GM12875 (cell line): ENCODE measurements around the gene DAAM2.

Experiments
- H3K4me3 ChIP-seq: one replicate; pipeline ENCODE4 v1.5.1; 2011; ENCODE audit warnings: low read depth, low read length, control low read depth
- TF ChIP-seq, protein P1 (sequence below): IDR thresholded peaks from 2 replicates; pipeline ENCODE4 v1.5.1; 2011; ENCODE audit warnings: low read depth, mild to moderate bottlenecking, control low read depth, inconsistent platforms, low read length, moderate library complexity, borderline replicate concordance; ENCODE audit not compliant: insufficient read depth

Gene DAAM2

DNA sequence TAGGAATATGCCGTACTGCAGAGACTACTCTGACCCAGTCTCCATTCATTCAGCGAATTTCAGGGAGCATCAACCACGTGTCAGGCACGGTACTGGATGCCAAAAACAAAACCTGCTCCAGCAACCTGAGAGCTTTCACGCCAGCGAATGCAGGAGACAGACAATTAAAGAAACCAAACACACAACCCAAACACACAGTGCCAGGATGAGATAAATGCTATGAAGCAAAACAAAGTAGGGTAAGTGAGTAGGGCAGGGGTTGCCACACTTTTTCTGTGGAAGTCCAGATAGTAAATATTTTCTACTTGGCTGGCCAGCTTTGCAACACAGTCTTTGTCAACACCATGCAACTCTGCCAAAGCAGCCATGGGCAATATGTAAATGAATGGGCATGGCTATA is 132.1 kb downstream of the DAAM2 start:
- H3K4me3 ChIP-seq: no peak overlapping the region
- TF ChIP-seq, protein P1, sequence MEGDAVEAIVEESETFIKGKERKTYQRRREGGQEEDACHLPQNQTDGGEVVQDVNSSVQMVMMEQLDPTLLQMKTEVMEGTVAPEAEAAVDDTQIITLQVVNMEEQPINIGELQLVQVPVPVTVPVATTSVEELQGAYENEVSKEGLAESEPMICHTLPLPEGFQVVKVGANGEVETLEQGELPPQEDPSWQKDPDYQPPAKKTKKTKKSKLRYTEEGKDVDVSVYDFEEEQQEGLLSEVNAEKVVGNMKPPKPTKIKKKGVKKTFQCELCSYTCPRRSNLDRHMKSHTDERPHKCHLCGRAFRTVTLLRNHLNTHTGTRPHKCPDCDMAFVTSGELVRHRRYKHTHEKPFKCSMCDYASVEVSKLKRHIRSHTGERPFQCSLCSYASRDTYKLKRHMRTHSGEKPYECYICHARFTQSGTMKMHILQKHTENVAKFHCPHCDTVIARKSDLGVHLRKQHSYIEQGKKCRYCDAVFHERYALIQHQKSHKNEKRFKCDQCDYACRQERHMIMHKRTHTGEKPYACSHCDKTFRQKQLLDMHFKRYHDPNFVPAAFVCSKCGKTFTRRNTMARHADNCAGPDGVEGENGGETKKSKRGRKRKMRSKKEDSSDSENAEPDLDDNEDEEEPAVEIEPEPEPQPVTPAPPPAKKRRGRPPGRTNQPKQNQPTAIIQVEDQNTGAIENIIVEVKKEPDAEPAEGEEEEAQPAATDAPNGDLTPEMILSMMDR: no peak

DNA sequence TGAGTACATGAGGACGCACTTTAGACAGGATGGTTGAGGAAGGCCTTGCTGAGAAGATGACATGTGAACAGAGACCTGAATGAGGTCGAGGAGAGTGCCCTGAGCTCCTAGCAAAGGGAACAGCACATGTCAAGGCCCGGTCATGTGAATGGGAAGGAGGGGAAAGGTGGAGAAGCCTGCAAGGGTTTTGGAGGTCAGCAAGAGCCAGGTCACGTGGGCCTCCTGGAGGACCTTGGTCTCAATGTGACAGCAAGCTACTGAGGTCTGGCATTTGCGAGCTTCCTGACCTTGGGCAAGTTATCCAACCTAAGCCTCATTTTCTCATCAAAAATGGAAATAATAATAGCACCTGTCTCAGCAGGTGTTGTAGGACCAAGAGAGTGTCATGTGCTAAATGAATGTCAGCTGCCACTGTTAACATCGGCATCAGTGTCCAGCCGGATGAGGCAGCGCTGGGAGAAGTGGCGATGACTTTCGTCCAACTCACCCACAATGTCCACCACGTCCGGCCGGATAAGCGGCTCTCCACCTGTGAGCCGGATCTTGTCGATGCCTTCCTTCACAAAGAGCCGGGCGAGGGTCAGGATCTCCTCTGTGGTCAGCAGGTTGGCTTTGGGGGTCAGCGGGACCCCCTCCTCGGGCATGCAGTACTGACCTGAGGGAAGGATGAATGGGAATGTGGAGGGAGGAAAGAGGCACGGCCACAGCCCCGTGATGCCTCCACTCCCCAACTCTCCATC is 133.2 kb downstream of the DAAM2 start:
- H3K4me3 ChIP-seq: no peak overlapping the region
- TF ChIP-seq, protein P1: no peak

DNA sequence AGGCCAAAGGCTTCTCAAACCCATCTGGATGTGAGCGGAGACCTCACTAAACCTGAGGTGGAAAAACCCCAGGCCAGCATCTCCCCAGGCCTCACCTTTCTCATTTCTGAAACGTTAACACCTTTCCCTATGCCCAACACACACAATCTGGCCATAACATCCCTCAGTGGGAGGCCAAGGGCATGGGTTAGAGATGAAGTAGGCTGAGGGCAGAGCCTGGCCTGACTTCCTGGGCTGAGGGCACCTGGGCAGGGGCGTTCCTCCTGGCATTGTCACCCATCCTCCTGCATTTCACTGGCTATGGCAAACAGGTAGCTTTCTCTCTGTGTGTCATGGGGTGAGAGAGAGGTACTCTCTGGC is 133.7 kb downstream of the DAAM2 start:
- TF ChIP-seq, protein P1: no peak
- no peak overlapping the region for H3K4me3 ChIP-seq

DNA sequence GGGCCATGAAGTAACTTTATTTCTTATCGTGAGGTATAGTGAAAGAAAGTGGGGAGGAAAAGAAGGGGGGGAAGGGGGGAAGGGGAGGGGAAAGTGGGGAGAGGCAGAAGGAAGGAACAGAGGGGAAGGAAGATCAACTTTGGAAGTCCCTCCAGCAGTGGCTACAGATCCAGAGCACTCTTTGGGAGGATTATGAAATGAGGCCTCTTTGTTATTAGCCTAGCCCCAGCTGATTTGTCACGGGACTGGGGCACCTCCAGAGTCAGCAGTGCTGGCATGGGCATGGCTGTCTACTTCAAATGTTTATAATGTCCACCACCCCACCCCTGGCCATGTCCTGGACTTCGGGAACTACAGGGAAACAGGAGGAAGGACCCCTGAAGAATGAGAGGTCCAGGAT is 134.5 kb downstream of the DAAM2 start:
- TF ChIP-seq, protein P1: no peak
- no peak overlapping the region for H3K4me3 ChIP-seq

DNA sequence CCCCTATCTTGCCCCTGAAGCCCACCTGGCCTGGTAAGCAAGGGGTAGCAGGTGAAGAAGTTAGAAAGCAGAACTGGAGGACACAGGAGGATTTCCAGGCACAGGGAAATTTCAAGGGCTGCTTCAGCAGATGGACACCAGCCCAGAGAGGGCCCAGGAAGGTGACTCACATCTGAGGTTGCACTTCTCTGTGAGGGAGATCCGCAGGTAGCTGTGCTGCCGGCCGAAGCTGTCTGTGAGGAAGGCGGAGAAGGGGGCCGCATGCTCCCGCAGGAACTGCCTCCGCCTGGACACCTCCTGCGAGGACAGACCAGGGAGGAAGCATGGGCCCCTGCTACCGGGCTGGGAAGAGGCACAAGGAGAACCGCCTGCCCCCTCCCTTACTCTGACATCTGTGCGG is 135.0 kb downstream of the DAAM2 start:
- H3K4me3 ChIP-seq: no peak overlapping the region
- TF ChIP-seq, protein P1: no peak

DNA sequence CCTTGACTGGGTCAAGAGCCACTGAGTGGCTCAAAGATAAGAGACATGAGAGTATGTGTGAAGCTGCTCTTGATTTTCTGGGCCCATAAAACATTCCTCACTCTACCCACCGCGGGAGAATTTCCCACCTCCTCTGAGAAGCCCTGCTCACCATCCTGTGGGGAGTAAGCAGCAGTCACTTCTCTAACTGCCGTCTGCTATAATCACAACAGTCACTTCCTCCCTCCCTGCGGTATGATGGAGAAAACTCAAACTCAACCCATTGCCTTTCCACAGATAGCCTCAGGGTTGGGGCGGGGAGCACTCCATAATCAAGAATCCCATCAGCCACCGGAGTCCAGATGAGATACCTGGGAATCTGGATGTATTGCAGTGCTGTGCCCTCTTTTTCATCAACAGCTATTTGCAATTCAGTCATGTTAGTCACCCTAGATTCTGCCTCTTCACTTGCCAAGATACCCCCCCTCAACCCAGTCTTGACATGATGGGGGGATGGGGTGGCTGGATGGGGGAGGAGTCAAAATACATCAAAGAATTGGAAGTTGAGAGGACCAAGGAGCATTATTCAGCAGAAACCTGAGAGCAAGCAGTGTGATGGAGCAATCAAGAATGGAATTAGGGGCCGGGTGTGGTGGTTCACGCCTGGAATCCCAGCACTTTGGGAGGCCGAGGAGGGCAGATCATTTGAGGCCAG is 137.0 kb downstream of the DAAM2 start:
- H3K4me3 ChIP-seq: no peak overlapping the region
- TF ChIP-seq, protein P1: no peak
